Uterus (tissue), 2 donors: ENCODE measurements around the gene PDE4D.

Experiments
- POLR2A ChIP-seq, 2 donors: fragments of 450-650 bp; IDR thresholded peaks; one replicate each; pipeline ENCODE4 v1.6.1; 2016; ENCODE audit warnings: antibody characterized with exemption in 2 of 2, mild to moderate bottlenecking in 1 of 2, moderate library complexity in 1 of 2
- TF ChIP-seq, protein P1 (sequence below), 4 experiments: fragments of 200-600 bp in 2 of 4; fragments of 450-650 bp in 2 of 4; sonication (generic) in 2 of 4; IDR thresholded peaks; one replicate each; pipeline ENCODE4 v1.5.1; 2016 to 2019; ENCODE audit warnings: antibody characterized with exemption in 4 of 4, mild to moderate bottlenecking in 2 of 4, moderate library complexity in 1 of 4

DNA sequence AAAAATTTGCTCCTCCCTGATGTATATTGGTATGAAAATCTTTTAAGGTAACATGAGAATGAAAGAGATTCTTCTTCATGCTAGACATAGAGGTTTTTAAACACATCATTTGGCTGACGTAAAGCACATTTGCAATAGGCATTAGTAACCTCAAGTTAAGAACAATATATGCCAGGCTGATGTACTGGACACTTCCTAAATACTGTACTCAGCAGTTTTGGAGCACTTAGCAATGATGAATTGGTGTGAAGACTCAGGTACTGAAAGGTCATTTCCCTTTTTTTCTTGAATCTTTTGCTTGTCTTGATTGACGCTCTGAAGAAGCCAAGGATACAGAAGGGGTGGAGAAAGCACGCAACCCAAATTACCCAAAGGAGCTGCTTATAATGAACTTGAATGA lies 322.5 kb downstream of the PDE4D start:
- TF ChIP-seq POLR2A (IDR thresholded peaks at IDR 0.05), result no peak
- TF ChIP-seq, protein P1, sequence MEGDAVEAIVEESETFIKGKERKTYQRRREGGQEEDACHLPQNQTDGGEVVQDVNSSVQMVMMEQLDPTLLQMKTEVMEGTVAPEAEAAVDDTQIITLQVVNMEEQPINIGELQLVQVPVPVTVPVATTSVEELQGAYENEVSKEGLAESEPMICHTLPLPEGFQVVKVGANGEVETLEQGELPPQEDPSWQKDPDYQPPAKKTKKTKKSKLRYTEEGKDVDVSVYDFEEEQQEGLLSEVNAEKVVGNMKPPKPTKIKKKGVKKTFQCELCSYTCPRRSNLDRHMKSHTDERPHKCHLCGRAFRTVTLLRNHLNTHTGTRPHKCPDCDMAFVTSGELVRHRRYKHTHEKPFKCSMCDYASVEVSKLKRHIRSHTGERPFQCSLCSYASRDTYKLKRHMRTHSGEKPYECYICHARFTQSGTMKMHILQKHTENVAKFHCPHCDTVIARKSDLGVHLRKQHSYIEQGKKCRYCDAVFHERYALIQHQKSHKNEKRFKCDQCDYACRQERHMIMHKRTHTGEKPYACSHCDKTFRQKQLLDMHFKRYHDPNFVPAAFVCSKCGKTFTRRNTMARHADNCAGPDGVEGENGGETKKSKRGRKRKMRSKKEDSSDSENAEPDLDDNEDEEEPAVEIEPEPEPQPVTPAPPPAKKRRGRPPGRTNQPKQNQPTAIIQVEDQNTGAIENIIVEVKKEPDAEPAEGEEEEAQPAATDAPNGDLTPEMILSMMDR (IDR thresholded peaks at IDR 0.05), result no peak
